ENCODE measurements around the gene TNC. TPM values are rescaled to one million over a fixed set of nuclear protein-coding genes. Genes with fewer than 3 reads are reported as not detected.

Gene TNC
- total RNA-seq, result 0.09 and 0.43 TPM in 2 replicates

GRCh38 chr9:115117999-115118878 lies at the start of gene TNC:
TNC (minus strand) TSS chr9:115118157; CDS start chr9:115091018, 27,139 bp downstream.

Other genes starting within 250 kb of the TNC start
- not detected in 2 replicates for gene TNFSF8, start 187.6 kb downstream of the TNC start, total RNA-seq

Data from dermis lymphatic vessel endothelial cell (primary cell).